WTC11 (cell line): ENCODE results near the gene ANKRD53. TPM values are rescaled to one million over a fixed set of nuclear protein-coding genes. Genes with fewer than 3 reads are reported as not detected.
"Not testable (repeated sequence)": the region's sequence is repeated elsewhere in the genome, so short reads cannot be mapped to it uniquely, and the experiment has no call there.

Source experiments
- ATAC-seq: fragments of 200-7000 bp; cut with Tn5 transposase; 2 replicates; pipeline ENCODE4 v1.10.0; 2021; ENCODE audit warnings: mild to moderate bottlenecking, moderate library complexity
- CTCF ChIA-PET: fragments of 300-600 bp; sonication (Branson Sonifier 250); formaldehyde crosslinking; loops from one replicate; lab custom pipeline; 2021; ENCODE audit warnings: antibody characterized with exemption; lab: Charles Lee
- POLR2A ChIA-PET: fragments of 350-600 bp; sonication (Branson Sonifier 250); formaldehyde crosslinking; loops from one replicate; lab custom pipeline; 2021; ENCODE audit warnings: antibody characterized with exemption; lab: Charles Lee
- DNase-seq: peaks from one replicate; pipeline ENCODE4 v3.0.0; 2021; ENCODE audit warnings: low spot score
- H3K27ac Mint-ChIP-seq: 2 replicates; pipeline ENCODE4 v1.8.0; 2021; ENCODE audit warnings: mixed read lengths
- H3K27me3 Mint-ChIP-seq: 2 replicates; pipeline ENCODE4 v1.8.0; 2021; ENCODE audit warnings: low read depth, mild to moderate bottlenecking, moderate library complexity, mixed read lengths
- H3K36me3 Mint-ChIP-seq: 2 replicates; pipeline ENCODE4 v1.8.0; 2021; ENCODE audit warnings: mixed read lengths
- H3K4me1 Mint-ChIP-seq: 2 replicates; pipeline ENCODE4 v1.8.0; 2022; ENCODE audit warnings: mixed read lengths
- H3K4me3 Mint-ChIP-seq: 2 replicates; pipeline ENCODE4 v1.8.0; 2021; ENCODE audit warnings: mild to moderate bottlenecking, moderate library complexity, mixed read lengths
- H3K9me3 Mint-ChIP-seq: 2 replicates; pipeline ENCODE4 v1.8.0; 2021; ENCODE audit warnings: mixed read lengths
- CREB1 ChIP-seq: sonication (generic); formaldehyde crosslinking; IDR thresholded peaks from 2 replicates; pipeline ENCODE4 v1.8.0; 2023; ENCODE audit warnings: mild to moderate bottlenecking, missing genetic modification reagents
- ELF4 ChIP-seq: sonication (generic); formaldehyde crosslinking; IDR thresholded peaks from 2 replicates; pipeline ENCODE4 v1.8.1; 2022; ENCODE audit warnings: low read depth, mild to moderate bottlenecking, moderate library complexity, missing genetic modification reagents
- EMX1 ChIP-seq: fragments of 250-450 bp; sonication (Bioruptor Pico); IDR thresholded peaks from 2 replicates; pipeline ENCODE4 v1.8.0; 2021; ENCODE audit warnings: mild to moderate bottlenecking
- ETV6 ChIP-seq: sonication (generic); formaldehyde crosslinking; IDR thresholded peaks from 2 replicates; pipeline ENCODE4 v1.8.1; 2022; ENCODE audit warnings: mild to moderate bottlenecking, missing genetic modification reagents
- GABPB1 ChIP-seq: sonication (generic); formaldehyde crosslinking; IDR thresholded peaks from 2 replicates; pipeline ENCODE4 v1.8.1; 2023; ENCODE audit warnings: mild to moderate bottlenecking, missing genetic modification reagents
- GRHL2 ChIP-seq: fragments of 250-450 bp; sonication (Bioruptor Pico); IDR thresholded peaks from 2 replicates; pipeline ENCODE4 v1.8.0; 2022; ENCODE audit warnings: mild to moderate bottlenecking, moderate library complexity; ENCODE audit not compliant: insufficient replicate concordance, severe bottlenecking
- JAZF1 ChIP-seq: fragments of 250-450 bp; sonication (Bioruptor Pico); IDR thresholded peaks from 2 replicates; pipeline ENCODE4 v1.9.0; 2021; ENCODE audit warnings: moderate library complexity, mild to moderate bottlenecking, inconsistent platforms
- JUN ChIP-seq: sonication (generic); formaldehyde crosslinking; IDR thresholded peaks from 2 replicates; pipeline ENCODE4 v1.8.0; 2023; ENCODE audit warnings: mild to moderate bottlenecking, missing genetic modification reagents
- OVOL2 ChIP-seq: fragments of 250-450 bp; sonication (Bioruptor Pico); IDR thresholded peaks from 2 replicates; pipeline ENCODE4 v1.9.0; 2021; ENCODE audit warnings: mild to moderate bottlenecking, borderline replicate concordance
- PRRX2 ChIP-seq: fragments of 250-450 bp; sonication (Bioruptor Pico); IDR thresholded peaks from 2 replicates; pipeline ENCODE4 v1.8.0; 2021; ENCODE audit warnings: mild to moderate bottlenecking
- ZNF416 ChIP-seq: fragments of 250-450 bp; sonication (Bioruptor Pico); IDR thresholded peaks from 2 replicates; pipeline ENCODE4 v1.9.0; 2021; ENCODE audit warnings: mild to moderate bottlenecking, inconsistent platforms
- ZNF671 ChIP-seq: fragments of 250-450 bp; sonication (Bioruptor Pico); IDR thresholded peaks from 2 replicates; pipeline ENCODE4 v1.8.0; 2021; ENCODE audit warnings: mild to moderate bottlenecking
- total RNA-seq: library from RNA; stranded (reverse); gene quantifications from 3 replicates; pipeline ENCODE4 v1.2.3, GENCODE V29; 2021
- TF ChIP-seq, protein P1 (sequence below): fragments of 250-450 bp; sonication (Bioruptor Pico); conservative IDR thresholded peaks from 2 replicates; pipeline ENCODE4 v1.9.0; 2021; ENCODE audit warnings: mild to moderate bottlenecking
- TF ChIP-seq, protein P2 (sequence below): sonication (generic); formaldehyde crosslinking; IDR thresholded peaks from 2 replicates; pipeline ENCODE4 v1.8.1; 2023; ENCODE audit warnings: mild to moderate bottlenecking, missing genetic modification reagents, moderate library complexity
- TF ChIP-seq, protein P3 (sequence below): sonication (generic); formaldehyde crosslinking; IDR thresholded peaks from 2 replicates; pipeline ENCODE4 v1.8.0; 2022; ENCODE audit warnings: mild to moderate bottlenecking, missing genetic modification reagents
- TF ChIP-seq, protein P4 (sequence below): sonication (generic); formaldehyde crosslinking; IDR thresholded peaks from 2 replicates; pipeline ENCODE4 v1.8.1; 2022; ENCODE audit warnings: low read depth, missing genetic modification reagents, borderline replicate concordance
- TF ChIP-seq, protein P5 (sequence below): fragments of 250-450 bp; sonication (Bioruptor Pico); IDR thresholded peaks from 2 replicates; pipeline ENCODE4 v1.9.0; 2021; ENCODE audit warnings: mild to moderate bottlenecking
- TF ChIP-seq, protein P6 (sequence below): fragments of 250-450 bp; sonication (Bioruptor Pico); IDR thresholded peaks from 2 replicates; pipeline ENCODE4 v1.9.0; 2021; ENCODE audit warnings: mild to moderate bottlenecking, borderline replicate concordance
- TF ChIP-seq, protein P7 (sequence below): sonication (generic); formaldehyde crosslinking; IDR thresholded peaks from 2 replicates; pipeline ENCODE4 v1.8.0; 2023; ENCODE audit warnings: missing genetic modification reagents

The ANKRD53 gene
- total RNA-seq, 1 experiment from 2014 or later, result 0.81 TPM

DNA sequence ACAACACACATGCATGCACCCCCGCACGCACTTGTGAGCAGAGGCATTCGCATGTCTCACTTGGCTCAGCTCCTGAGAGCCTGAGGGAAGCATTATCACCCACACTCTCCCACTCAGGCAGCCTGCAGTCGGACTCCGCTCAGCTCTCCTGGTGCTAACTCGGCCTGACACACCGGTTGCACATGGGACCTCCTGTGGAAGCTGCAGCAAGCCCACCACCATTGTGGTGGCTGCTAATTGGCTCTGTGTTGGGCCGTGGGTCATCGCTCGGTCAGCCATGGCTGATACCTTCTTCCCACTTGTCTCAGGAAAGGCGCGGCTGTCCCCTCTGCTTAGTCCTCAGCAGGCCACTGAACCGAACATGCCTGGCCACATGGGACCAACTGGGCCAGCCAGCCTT lies 29.9 kb downstream of the ANKRD53 start (continued):
- TF ChIP-seq, protein P1, sequence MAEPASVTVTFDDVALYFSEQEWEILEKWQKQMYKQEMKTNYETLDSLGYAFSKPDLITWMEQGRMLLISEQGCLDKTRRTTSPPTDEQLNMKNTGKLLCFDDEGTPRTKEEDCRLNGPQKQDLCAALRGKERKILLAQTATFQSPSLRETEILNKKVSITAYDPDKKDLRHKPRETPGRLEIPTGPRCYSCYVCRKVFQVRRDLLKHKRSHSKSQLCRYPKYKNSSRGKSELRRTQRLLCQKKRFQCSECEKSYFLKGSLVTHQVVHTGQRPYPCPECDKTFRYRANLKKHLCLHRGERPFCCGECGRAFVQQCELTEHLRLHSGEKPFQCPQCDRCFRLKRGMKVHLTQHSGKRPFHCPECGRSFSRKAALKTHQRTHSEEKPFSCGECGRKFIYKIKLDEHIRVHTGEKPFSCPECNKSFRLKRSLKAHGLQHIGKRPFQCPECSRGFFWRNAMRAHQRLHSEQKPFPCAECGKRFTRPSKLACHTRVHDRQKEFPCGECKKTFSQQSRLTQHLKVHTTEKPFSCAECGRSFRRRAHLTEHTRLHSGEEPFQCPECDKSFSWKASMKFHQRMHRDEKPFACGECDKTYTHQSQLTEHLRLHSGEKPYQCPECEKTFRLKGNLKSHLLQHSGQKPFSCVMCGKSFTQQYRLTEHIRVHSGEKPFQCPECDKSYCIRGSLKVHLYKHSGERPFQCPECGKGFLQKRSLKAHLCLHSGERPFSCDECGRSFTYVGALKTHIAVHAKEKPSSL (CRISPR knock-in tag), result no peak
- TF ChIP-seq, protein P2, sequence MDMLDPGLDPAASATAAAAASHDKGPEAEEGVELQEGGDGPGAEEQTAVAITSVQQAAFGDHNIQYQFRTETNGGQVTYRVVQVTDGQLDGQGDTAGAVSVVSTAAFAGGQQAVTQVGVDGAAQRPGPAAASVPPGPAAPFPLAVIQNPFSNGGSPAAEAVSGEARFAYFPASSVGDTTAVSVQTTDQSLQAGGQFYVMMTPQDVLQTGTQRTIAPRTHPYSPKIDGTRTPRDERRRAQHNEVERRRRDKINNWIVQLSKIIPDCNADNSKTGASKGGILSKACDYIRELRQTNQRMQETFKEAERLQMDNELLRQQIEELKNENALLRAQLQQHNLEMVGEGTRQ (CRISPR knock-in tag), result no peak
- TF ChIP-seq OVOL2 (CRISPR knock-in tag), result no peak

DNA sequence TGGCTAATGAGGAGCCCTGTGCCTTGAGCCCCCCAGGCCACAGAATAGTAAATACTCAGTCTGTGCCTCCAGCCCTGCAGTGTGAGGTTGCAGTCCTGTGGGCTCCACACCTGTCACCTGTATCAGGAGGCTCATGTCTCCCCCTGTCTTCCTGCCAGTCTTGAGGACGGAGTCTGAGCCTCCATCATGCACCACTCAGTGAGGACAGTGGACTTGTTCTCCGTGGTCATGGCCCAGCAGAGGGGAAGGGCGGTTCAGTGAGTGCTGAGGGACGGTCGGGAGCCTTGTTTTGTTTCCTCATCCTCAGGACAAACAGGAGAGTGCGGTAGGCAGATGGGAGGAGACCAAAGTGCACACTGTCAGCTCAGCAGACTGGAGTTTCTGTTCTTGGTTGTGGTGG lies 33.4 kb downstream of the ANKRD53 start:
- H3K4me3 Mint-ChIP-seq, H3K27ac Mint-ChIP-seq, H3K27me3 Mint-ChIP-seq, DNase-seq, H3K4me1 Mint-ChIP-seq, H3K36me3 Mint-ChIP-seq, POLR2A ChIA-PET, ATAC-seq: not testable (repeated sequence)
- H3K9me3 Mint-ChIP-seq, result peaks cover 10% of the 10 kb centered on the region
- CTCF ChIA-PET, result interaction anchor here (1.4 to 2.2 kb wide), 2 partner anchors 10 to 27 kb away, joined by 3 to 14 read pairs; no protein-coding TSS in a partner anchor

DNA sequence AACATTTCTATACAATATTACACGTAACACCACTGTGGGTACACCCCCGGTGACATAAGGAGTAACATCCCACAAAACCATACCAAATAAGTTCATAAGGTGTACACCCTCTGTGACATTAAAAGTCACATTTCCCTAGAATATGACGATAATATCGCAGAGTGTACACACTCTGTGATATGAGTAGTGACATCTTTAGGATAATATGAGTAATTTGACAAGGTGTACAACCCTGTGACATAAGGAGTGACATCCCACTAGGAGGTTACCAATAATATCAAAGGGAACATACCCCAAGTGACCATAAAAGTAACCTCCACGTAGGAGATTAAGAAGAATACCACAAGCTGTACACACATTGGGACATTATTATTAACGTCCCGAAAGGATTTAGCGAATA lies 40.2 kb downstream of the ANKRD53 start:
- Mint-ChIP-seq H3K27ac (no peak overlapping the region), H3K36me3 (no peaks in the 10 kb centered on the region), H3K9me3 (peaks cover 10% of the 10 kb centered on the region), H3K4me3 (no peak overlapping the region), H3K27me3 (peaks cover 4% of the 10 kb centered on the region; the same call in 1 of the 2 replicates), H3K4me1 (peaks cover 9% of the 10 kb centered on the region)
- no peak for DNase-seq
- ChIA-PET CTCF (no interaction called here), POLR2A (no interaction called here)
- no peak for ATAC-seq
- TF ChIP-seq ETV6 (CRISPR knock-in tag) (no peak), ZNF416 (CRISPR knock-in tag) (no peak), ZNF671 (no peak), JUN (CRISPR knock-in tag) (no peak), CREB1 (CRISPR knock-in tag) (no peak), GABPB1 (CRISPR knock-in tag) (no peak), ELF4 (CRISPR knock-in tag) (no peak), EMX1 (CRISPR knock-in tag) (no peak), GRHL2 (no peak), PRRX2 (no peak), JAZF1 (CRISPR knock-in tag) (no peak)
- TF ChIP-seq, protein P3, sequence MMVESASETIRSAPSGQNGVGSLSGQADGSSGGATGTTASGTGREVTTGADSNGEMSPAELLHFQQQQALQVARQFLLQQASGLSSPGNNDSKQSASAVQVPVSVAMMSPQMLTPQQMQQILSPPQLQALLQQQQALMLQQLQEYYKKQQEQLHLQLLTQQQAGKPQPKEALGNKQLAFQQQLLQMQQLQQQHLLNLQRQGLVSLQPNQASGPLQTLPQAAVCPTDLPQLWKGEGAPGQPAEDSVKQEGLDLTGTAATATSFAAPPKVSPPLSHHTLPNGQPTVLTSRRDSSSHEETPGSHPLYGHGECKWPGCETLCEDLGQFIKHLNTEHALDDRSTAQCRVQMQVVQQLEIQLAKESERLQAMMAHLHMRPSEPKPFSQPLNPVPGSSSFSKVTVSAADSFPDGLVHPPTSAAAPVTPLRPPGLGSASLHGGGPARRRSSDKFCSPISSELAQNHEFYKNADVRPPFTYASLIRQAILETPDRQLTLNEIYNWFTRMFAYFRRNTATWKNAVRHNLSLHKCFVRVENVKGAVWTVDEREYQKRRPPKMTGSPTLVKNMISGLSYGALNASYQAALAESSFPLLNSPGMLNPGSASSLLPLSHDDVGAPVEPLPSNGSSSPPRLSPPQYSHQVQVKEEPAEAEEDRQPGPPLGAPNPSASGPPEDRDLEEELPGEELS (CRISPR knock-in tag), result no peak
- TF ChIP-seq, protein P4, sequence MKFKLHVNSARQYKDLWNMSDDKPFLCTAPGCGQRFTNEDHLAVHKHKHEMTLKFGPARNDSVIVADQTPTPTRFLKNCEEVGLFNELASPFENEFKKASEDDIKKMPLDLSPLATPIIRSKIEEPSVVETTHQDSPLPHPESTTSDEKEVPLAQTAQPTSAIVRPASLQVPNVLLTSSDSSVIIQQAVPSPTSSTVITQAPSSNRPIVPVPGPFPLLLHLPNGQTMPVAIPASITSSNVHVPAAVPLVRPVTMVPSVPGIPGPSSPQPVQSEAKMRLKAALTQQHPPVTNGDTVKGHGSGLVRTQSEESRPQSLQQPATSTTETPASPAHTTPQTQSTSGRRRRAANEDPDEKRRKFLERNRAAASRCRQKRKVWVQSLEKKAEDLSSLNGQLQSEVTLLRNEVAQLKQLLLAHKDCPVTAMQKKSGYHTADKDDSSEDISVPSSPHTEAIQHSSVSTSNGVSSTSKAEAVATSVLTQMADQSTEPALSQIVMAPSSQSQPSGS, result no peak
- TF ChIP-seq, protein P5, sequence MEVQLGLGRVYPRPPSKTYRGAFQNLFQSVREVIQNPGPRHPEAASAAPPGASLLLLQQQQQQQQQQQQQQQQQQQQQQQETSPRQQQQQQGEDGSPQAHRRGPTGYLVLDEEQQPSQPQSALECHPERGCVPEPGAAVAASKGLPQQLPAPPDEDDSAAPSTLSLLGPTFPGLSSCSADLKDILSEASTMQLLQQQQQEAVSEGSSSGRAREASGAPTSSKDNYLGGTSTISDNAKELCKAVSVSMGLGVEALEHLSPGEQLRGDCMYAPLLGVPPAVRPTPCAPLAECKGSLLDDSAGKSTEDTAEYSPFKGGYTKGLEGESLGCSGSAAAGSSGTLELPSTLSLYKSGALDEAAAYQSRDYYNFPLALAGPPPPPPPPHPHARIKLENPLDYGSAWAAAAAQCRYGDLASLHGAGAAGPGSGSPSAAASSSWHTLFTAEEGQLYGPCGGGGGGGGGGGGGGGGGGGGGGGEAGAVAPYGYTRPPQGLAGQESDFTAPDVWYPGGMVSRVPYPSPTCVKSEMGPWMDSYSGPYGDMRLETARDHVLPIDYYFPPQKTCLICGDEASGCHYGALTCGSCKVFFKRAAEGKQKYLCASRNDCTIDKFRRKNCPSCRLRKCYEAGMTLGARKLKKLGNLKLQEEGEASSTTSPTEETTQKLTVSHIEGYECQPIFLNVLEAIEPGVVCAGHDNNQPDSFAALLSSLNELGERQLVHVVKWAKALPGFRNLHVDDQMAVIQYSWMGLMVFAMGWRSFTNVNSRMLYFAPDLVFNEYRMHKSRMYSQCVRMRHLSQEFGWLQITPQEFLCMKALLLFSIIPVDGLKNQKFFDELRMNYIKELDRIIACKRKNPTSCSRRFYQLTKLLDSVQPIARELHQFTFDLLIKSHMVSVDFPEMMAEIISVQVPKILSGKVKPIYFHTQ, result no peak
- TF ChIP-seq, protein P6, sequence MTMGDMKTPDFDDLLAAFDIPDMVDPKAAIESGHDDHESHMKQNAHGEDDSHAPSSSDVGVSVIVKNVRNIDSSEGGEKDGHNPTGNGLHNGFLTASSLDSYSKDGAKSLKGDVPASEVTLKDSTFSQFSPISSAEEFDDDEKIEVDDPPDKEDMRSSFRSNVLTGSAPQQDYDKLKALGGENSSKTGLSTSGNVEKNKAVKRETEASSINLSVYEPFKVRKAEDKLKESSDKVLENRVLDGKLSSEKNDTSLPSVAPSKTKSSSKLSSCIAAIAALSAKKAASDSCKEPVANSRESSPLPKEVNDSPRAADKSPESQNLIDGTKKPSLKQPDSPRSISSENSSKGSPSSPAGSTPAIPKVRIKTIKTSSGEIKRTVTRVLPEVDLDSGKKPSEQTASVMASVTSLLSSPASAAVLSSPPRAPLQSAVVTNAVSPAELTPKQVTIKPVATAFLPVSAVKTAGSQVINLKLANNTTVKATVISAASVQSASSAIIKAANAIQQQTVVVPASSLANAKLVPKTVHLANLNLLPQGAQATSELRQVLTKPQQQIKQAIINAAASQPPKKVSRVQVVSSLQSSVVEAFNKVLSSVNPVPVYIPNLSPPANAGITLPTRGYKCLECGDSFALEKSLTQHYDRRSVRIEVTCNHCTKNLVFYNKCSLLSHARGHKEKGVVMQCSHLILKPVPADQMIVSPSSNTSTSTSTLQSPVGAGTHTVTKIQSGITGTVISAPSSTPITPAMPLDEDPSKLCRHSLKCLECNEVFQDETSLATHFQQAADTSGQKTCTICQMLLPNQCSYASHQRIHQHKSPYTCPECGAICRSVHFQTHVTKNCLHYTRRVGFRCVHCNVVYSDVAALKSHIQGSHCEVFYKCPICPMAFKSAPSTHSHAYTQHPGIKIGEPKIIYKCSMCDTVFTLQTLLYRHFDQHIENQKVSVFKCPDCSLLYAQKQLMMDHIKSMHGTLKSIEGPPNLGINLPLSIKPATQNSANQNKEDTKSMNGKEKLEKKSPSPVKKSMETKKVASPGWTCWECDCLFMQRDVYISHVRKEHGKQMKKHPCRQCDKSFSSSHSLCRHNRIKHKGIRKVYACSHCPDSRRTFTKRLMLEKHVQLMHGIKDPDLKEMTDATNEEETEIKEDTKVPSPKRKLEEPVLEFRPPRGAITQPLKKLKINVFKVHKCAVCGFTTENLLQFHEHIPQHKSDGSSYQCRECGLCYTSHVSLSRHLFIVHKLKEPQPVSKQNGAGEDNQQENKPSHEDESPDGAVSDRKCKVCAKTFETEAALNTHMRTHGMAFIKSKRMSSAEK (CRISPR knock-in tag), result no peak
- TF ChIP-seq, protein P7, sequence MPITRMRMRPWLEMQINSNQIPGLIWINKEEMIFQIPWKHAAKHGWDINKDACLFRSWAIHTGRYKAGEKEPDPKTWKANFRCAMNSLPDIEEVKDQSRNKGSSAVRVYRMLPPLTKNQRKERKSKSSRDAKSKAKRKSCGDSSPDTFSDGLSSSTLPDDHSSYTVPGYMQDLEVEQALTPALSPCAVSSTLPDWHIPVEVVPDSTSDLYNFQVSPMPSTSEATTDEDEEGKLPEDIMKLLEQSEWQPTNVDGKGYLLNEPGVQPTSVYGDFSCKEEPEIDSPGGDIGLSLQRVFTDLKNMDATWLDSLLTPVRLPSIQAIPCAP, result no peak
